ENCODE results near the gene C6orf136.

Gene C6orf136

DNA sequence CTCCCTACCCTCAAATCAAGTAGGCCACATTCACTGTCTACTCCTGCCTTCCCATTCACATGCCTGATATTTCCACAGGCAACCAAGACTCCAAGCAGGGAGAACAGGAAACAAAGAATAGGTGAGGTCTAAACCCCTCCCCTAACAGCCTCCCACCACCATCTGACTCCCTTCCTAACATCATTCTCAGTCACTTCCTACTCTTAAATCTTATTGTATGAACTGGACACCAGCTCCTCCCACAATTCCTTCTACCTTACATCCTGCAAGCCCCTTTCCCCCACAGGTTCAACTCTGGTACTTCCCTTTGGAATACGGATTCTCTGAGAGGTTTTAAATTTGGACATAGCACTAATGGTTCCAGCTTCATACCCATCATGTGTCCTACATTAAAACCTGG lies 944 bp upstream of the C6orf136 start:
- TF ChIP-seq, protein P1, sequence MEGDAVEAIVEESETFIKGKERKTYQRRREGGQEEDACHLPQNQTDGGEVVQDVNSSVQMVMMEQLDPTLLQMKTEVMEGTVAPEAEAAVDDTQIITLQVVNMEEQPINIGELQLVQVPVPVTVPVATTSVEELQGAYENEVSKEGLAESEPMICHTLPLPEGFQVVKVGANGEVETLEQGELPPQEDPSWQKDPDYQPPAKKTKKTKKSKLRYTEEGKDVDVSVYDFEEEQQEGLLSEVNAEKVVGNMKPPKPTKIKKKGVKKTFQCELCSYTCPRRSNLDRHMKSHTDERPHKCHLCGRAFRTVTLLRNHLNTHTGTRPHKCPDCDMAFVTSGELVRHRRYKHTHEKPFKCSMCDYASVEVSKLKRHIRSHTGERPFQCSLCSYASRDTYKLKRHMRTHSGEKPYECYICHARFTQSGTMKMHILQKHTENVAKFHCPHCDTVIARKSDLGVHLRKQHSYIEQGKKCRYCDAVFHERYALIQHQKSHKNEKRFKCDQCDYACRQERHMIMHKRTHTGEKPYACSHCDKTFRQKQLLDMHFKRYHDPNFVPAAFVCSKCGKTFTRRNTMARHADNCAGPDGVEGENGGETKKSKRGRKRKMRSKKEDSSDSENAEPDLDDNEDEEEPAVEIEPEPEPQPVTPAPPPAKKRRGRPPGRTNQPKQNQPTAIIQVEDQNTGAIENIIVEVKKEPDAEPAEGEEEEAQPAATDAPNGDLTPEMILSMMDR (IDR thresholded peaks at IDR 0.05; ENCODE audit: low read depth, low read length) = no peak
- TF ChIP-seq EZH2phosphoT487 (IDR thresholded peaks at IDR 0.05; ENCODE audit: low read depth) = no peak
- H3K27ac ChIP-seq (ENCODE audit: low read length) = no peak overlapping the region
- H3K4me2 ChIP-seq (ENCODE audit: low read length) = no peak overlapping the region

DNA sequence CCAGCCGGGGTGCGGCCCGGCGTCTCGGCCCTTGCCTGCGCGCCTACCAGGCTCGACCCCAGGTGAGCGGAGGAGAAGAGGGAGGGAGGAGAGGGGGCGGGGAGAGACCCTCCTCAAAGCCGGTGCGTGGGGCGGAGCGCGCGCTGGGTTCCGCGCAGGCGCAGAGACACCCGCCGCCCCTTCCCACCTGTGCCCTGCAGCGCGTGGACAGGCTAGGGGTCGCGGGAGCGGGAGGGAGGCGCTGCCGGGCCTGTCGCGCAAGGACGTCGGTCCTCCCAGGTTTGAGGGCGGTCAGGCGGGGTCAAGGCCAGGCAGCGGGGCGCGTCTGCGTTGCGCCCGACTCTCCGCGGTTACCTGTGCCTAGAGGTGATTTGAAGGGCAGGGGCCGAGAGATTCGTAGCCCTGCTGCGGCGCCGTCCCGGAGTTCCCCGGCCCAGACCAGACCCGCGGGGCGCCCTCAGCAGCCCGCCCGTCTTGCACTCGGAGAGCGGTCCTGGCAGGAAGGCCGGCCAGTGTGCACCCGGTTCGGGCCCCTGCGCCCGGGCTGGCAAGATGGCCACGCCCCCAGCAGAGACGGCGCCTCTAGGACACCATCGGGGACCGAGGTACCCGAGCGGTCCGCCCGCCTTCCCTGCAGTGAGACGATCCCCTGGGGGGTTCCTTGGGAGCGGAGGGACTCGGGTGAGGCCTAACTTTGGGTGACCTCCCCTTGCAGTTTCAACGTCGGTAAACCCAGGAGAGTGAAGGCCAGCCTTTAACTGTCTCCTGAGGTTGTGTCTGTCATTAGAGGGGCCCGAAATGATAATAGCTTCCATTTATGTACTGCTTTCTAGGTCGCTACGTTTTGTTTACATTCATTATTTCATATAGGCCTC lies 546 bp downstream of the C6orf136 start:
- peak overlapping the region; percentile 94 for H3K4me2 ChIP-seq (ENCODE audit: low read length)
- H3K27me3 ChIP-seq (ENCODE audit: low read depth, low read length) = no peaks in the 10 kb centered on the region
- TF ChIP-seq, protein P1 (IDR thresholded peaks at IDR 0.05; ENCODE audit: low read depth, low read length) = no peak
- no peak for TF ChIP-seq EZH2phosphoT487 (IDR thresholded peaks at IDR 0.05; ENCODE audit: low read depth)
- H3K9ac ChIP-seq (ENCODE audit: low read length) = peak overlapping the region; percentile 92
- peaks cover 18% of the 10 kb centered on the region for H3K4me1 ChIP-seq (ENCODE audit: low read length)
- H3K79me2 ChIP-seq (ENCODE audit: low read length) = peaks cover 15% of the 10 kb centered on the region
- peak overlapping the region; percentile 99 for H3K4me3 ChIP-seq (ENCODE audit: low read length)
- peak overlapping the region; percentile 81 for H3K27ac ChIP-seq (ENCODE audit: low read length)
- peaks cover 11% of the 10 kb centered on the region for H3K36me3 ChIP-seq (replicated peaks; ENCODE audit: low read depth, low read length)
- no peaks in the 10 kb centered on the region for H4K20me1 ChIP-seq (ENCODE audit: insufficient read depth, low read length)
- no peaks in the 10 kb centered on the region for H3K9me3 ChIP-seq (ENCODE audit: insufficient read depth, low read length)
- H2AFZ ChIP-seq (ENCODE audit: low read depth, low read length) = peak overlapping the region; percentile 81

More for the DNA sequence above, 944 bp upstream of the C6orf136 start:
- Histone ChIP-seq H4K20me1 (ENCODE audit: insufficient read depth, low read length) (no peaks in the 10 kb centered on the region), H2AFZ (ENCODE audit: low read depth, low read length) (no peak overlapping the region), H3K9ac (ENCODE audit: low read length) (no peak overlapping the region), H3K4me3 (ENCODE audit: low read length) (no peak overlapping the region), H3K9me3 (ENCODE audit: insufficient read depth, low read length) (no peaks in the 10 kb centered on the region), H3K79me2 (ENCODE audit: low read length) (peaks cover 15% of the 10 kb centered on the region), H3K36me3 (replicated peaks; ENCODE audit: low read depth, low read length) (peaks cover 3% of the 10 kb centered on the region), H3K27me3 (ENCODE audit: low read depth, low read length) (no peaks in the 10 kb centered on the region), H3K4me1 (ENCODE audit: low read length) (peaks cover 12% of the 10 kb centered on the region)

DNA sequence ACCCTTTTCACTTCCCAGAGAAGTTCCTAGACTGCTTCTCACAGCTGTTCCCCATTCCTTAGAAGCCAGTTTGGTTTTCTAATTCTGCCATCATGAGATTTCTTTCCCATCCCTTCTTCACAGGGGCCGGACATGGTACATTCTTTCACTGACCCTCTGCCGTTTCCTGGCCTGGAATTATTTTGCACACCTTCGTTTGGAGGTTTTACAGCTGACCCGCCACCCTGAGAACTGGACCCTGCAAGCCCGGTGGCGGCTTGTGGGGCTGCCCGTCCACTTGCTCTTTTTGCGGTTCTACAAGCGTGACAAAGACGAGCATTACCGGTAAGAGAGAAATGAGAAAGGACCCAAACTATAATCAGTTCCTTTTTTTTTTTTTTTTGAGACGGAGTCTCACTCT lies 4.2 kb downstream of the C6orf136 start:
- no peaks in the 10 kb centered on the region for H3K27me3 ChIP-seq (ENCODE audit: low read depth, low read length)
- peak overlapping the region; percentile 30; the same call in 1 of the 2 replicates for H3K9ac ChIP-seq (ENCODE audit: low read length)
- peaks cover 18% of the 10 kb centered on the region for H3K4me1 ChIP-seq (ENCODE audit: low read length)
- no peaks in the 10 kb centered on the region for H3K9me3 ChIP-seq (ENCODE audit: insufficient read depth, low read length)
- no peak for TF ChIP-seq EZH2phosphoT487 (IDR thresholded peaks at IDR 0.05; ENCODE audit: low read depth)
- TF ChIP-seq, protein P1 (IDR thresholded peaks at IDR 0.05; ENCODE audit: low read depth, low read length) = no peak
- H2AFZ ChIP-seq (ENCODE audit: low read depth, low read length) = no peak overlapping the region
- H4K20me1 ChIP-seq (ENCODE audit: insufficient read depth, low read length) = no peaks in the 10 kb centered on the region
- peak overlapping the region; percentile 63 for H3K4me2 ChIP-seq (ENCODE audit: low read length)
- peak overlapping the region; percentile 54 for H3K4me3 ChIP-seq (ENCODE audit: low read length)
- peaks cover 11% of the 10 kb centered on the region for H3K36me3 ChIP-seq (replicated peaks; ENCODE audit: low read depth, low read length)
- H3K27ac ChIP-seq (ENCODE audit: low read length) = peak overlapping the region; percentile 77
- H3K79me2 ChIP-seq (ENCODE audit: low read length) = peaks cover 15% of the 10 kb centered on the region

Data from OCI-LY3 (cell line).